Aorta (tissue), 5 donors: ENCODE data around the gene DPYSL3. TPM values are rescaled to one million over a fixed set of nuclear protein-coding genes. Genes with fewer than 3 reads are reported as not detected.
"Not testable (repeated sequence)": the region's sequence is repeated elsewhere in the genome, so short reads cannot be mapped to it uniquely, and the experiment has no call there.

Experiments
- ATAC-seq: fragments of 200-7000 bp; cut with Tn5 transposase; one replicate; pipeline ENCODE4 v1.9.1; 2022; ENCODE audit warnings: moderate library complexity; ENCODE audit not compliant: low FRiP score
- DNase-seq, 2 donors: peaks; one replicate each; pipeline ENCODE4 v3.0.0-alpha.2; 2020
- H3K27ac ChIP-seq, 2 donors: one replicate each; pipeline ENCODE4 v1.5.1; 2013; ENCODE audit warnings: low read length in 2 of 2, mild to moderate bottlenecking in 2 of 2, moderate library complexity in 2 of 2, control low read depth in 1 of 2, inconsistent platforms in 1 of 2, low read depth in 1 of 2
- H3K27me3 ChIP-seq, 2 donors: one replicate each; pipeline ENCODE4 v1.6.1; 2013; ENCODE audit warnings: control low read depth in 1 of 2, low read length in 1 of 2, mild to moderate bottlenecking in 1 of 2, moderate library complexity in 1 of 2; ENCODE audit not compliant: insufficient read depth in 2 of 2, control insufficient read depth in 1 of 2
- H3K36me3 ChIP-seq, 2 donors: one replicate each; pipeline ENCODE4 v1.6.1; 2013; ENCODE audit warnings: control low read depth in 1 of 2, low read length in 1 of 2, mild to moderate bottlenecking in 1 of 2; ENCODE audit not compliant: insufficient read depth in 2 of 2, control insufficient read depth in 1 of 2
- H3K4me1 ChIP-seq, 2 donors: one replicate each; pipeline ENCODE4 v1.6.1; 2013; ENCODE audit warnings: low read length in 2 of 2, control low read depth in 1 of 2, mild to moderate bottlenecking in 1 of 2, moderate library complexity in 1 of 2; ENCODE audit not compliant: insufficient read depth in 2 of 2, control insufficient read depth in 1 of 2
- H3K4me3 ChIP-seq, 2 donors: one replicate each; pipeline ENCODE4 v1.5.1; 2013; ENCODE audit warnings: low read length in 2 of 2, control low read depth in 1 of 2, mild to moderate bottlenecking in 1 of 2
- H3K9me3 ChIP-seq: one replicate; pipeline ENCODE4 v1.6.1; 2013; ENCODE audit warnings: mild to moderate bottlenecking, low read length; ENCODE audit not compliant: control insufficient read depth
- WGBS, 2 donors: extraction: QIAGEN DNeasy Blood & Tissue Kit; methylation state at CpG; one replicate each; pipeline ENCODE4 v1.1.7; 2013; 5-methylcytosine and 5-hydroxymethylcytosine counted together
- intact Hi-C, 2 donors: fragments of 100-400 bp; cut with DNase I; formaldehyde crosslinking; loops; one replicate each; pipeline versions ENCODE4 v1.14.2 to v1.15.0; 2022
- long read RNA-seq, 2 donors: library from polyadenylated mRNA; unstranded; transcript quantifications; one replicate each; pipeline ENCODE4 v2.0.0, GENCODE V29; 2020 to 2021
- polyA plus RNA-seq, 2 donors: library from polyadenylated mRNA; stranded (reverse); fragments of 200-250 nt; gene quantifications; one replicate each; pipeline ENCODE4 v1.2.3, GENCODE V29; 2013
- total RNA-seq, 2 donors: library from RNA; stranded (reverse); fragmentation: NEBNext Ultra II Directional; extraction: Animal tissue kit (Norgen Biotek cat#: 25700); gene quantifications; one replicate each; pipeline ENCODE4 v1.2.1, GENCODE V29; 2021
- donor health status: healthy with polysubstance abuse.
- donor health status: Bipolar disorder and iron deficiency.
- donor health status: DM: no; HTN: no; CAD: no.
- donor health status: DM: no; HTN: no; CAD: no.
- donor health status: DM: yes; HTN: yes; CAD: no.

The DPYSL3 gene
- total RNA-seq (100 to 1,000 TPM; 288 to 344 TPM), polyA plus RNA-seq (100 to 1,000 TPM in 1 of 2 donors, 10 to 100 TPM in 1; 85.1 to 103 TPM)
- long read RNA-seq, donor 1, full-length matches to known transcripts, result 42 of 176 reads
- long read RNA-seq, donor 1, partial matches to known transcripts, result 47 of 176 reads
- long read RNA-seq, donor 1, other reads (novel, unspliced or antisense), result 87 of 176 reads
- long read RNA-seq, donor 2, full-length matches to known transcripts, result 9 of 253 reads
- long read RNA-seq, donor 2, partial matches to known transcripts, result 167 of 253 reads
- long read RNA-seq, donor 2, other reads (novel, unspliced or antisense), result 77 of 253 reads

GRCh38 chr5:147509710-147510651, at the start of gene DPYSL3:
DPYSL3 (minus strand) TSS chr5:147510068; CDS start chr5:147509858, 210 bp downstream.
- DNase-seq (peak; percentile 86 to 94), ATAC-seq (peak; percentile 94)
- no peaks in the 10 kb centered on the region for H3K27me3 ChIP-seq
- peaks cover 0 to 2% of the 10 kb centered on the region in 2 donors for H3K4me1 ChIP-seq
- 1 to 2% methylated on average over 54 to 66 of the region's 66 CpGs for WGBS, 2 donors
- H3K4me3 ChIP-seq, result peak within 1 kb of the TSS; percentile 60 to 70
- peak within 1 kb of the TSS in 1 of 2 donors; percentile 65 for H3K27ac ChIP-seq
- no peaks in the 10 kb centered on the region for H3K9me3 ChIP-seq
- H3K36me3 ChIP-seq, result no peaks in the 10 kb centered on the region
- intact Hi-C loops, result loop anchor here (2.0 to 10.0 kb wide), 4 partner anchors 37 to 55 kb away; no protein-coding TSS in a partner anchor

- DNase-seq (peak; percentile 74 to 86), ATAC-seq (peak; percentile 81)
- Histone ChIP-seq H3K4me1 (no peaks in the 10 kb centered on the region), H3K4me3 (no peak overlapping the region), H3K36me3 (no peaks in the 10 kb centered on the region), H3K27me3 (no peaks in the 10 kb centered on the region), H3K27ac (no peak overlapping the region), H3K9me3 (no peaks in the 10 kb centered on the region)
- 0 to 2% methylated on average over 2 of the region's 2 CpGs for WGBS, 2 donors
- intact Hi-C loops, result loop anchor here (1.0 to 5.0 kb wide), 4 partner anchors 104 to 327 kb away; no protein-coding TSS in a partner anchor
Measured at GRCh38 chr5:147558826-147559225, 49.0 kb upstream of the DPYSL3 start.

DNA sequence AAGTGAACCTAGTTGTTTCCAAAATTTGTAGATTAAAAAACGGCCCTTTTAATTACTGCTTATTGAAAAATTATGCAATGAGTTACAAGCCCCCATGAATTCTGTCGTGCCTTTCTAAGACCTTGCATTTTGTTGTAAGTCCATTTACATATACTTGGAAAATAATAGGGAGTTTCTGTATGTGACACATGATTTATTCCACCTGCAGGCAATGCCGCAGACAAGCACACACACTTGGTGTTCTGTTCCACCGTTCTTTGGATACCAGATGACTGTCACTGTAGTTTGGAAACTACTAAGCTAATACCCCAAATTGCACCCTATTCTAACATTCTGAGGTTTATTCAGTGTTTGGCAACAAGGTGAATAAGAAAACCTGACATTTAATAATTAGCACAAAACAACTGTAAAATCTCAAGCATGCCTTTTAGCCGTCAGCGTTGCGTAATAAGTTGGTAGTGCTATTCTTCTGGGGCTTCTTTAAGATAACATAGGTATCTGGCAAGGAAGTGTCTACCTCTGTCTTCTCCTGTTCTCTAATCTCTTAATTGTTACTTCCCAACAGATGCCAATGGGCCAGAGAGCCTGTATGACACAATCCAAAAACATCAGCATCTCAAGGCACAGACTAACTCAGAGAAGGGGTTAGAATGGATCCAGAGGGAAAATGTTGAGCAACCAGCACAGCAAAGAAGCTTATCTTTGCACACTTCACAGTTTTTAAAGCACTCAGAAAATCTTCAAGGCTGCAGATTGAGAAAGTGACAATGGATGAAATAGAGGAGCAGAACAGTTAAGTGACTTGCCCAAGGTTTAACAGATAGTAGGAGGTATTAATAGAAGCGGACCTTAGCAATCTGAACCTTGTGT, 48.2 kb upstream of the DPYSL3 start:
- Histone ChIP-seq H3K27ac (no peak overlapping the region), H3K36me3 (no peaks in the 10 kb centered on the region), H3K4me1 (no peaks in the 10 kb centered on the region), H3K27me3 (no peaks in the 10 kb centered on the region), H3K9me3 (no peaks in the 10 kb centered on the region), H3K4me3 (no peak overlapping the region)
- intact Hi-C loops, result loop anchor here (2.0 to 5.0 kb wide), 3 partner anchors 103 to 326 kb away; no protein-coding TSS in a partner anchor
- DNase-seq, result no peak
- ATAC-seq, result no peak
- WGBS, 2 donors, result 84 to 86% methylated on average over 8 of the region's 8 CpGs

DNA sequence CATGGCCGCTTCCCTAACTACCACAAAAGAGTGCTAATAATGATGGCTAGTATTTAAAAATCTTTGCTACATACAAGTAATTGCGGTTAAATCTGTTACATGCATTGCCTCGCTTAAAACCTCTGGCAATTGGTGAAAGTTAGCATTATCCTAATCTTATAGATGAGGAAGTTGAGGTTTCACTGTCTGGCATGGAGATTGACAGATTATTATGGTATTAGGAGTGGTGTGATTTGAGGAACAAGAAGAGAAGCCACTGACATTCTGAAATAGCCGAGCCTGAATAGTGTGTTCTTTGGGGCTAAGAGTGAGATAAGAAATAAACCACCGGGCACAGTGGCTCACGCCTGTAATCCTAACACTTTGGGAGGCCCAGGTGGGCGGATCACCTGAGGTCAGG, 45.3 kb upstream of the DPYSL3 start:
- no peaks in the 10 kb centered on the region for H3K27me3 ChIP-seq
- ATAC-seq (no peak), DNase-seq (no peak)
- 81 to 82% methylated on average over 7 of the region's 7 CpGs for WGBS, 2 donors
- H3K36me3 ChIP-seq, result no peaks in the 10 kb centered on the region
- no peak overlapping the region for H3K4me3 ChIP-seq
- peak overlapping the region; percentile 41 to 67 for H3K27ac ChIP-seq
- intact Hi-C loops, result loop anchor here (5.0 kb wide), 2 partner anchors 153 to 323 kb away; no protein-coding TSS in a partner anchor
- no peaks in the 10 kb centered on the region for H3K9me3 ChIP-seq
- H3K4me1 ChIP-seq, result peaks cover 0 to 7% of the 10 kb centered on the region in 2 donors

DNA sequence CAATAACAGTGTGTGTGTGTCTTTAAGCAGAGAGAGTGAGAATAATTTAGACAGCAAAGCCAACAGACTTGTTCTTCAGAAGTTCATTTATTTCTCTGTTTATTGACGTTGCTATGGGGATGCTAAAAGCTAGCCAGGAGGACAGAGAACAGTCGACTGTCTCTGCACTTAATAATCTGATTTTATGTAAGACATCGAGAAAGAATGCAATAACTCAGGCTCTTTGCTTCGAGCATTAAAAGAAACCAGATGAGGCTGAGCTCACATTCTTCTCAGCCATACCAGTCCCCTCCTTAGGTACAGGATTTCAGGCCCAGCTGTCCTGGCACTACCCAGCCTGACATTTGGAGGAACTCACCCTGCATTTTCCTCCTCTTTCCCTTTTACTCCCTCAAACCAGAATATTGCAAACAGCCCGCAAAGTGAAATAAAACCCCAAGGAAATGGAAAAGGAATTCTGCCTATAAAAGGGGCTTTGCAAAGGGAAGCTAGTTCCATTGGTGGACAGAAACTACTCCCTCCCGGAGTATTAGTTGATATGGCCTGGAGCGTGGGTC, 44.5 kb upstream of the DPYSL3 start:
- Histone ChIP-seq H3K27me3 (no peaks in the 10 kb centered on the region), H3K27ac (peak overlapping the region; percentile 67 to 86), H3K4me1 (peaks cover 0 to 7% of the 10 kb centered on the region in 2 donors), H3K36me3 (no peaks in the 10 kb centered on the region), H3K4me3 (peak overlapping the region in 1 of 2 donors; percentile 3), H3K9me3 (no peaks in the 10 kb centered on the region)
- no peak for DNase-seq
- WGBS, 2 donors, result 1 to 7% methylated on average over 7 of the region's 7 CpGs
- ATAC-seq, result peak; percentile 80
- intact Hi-C loops, result loop anchor here (1.0 to 5.0 kb wide), 2 partner anchors 18 to 42 kb away; partner anchors contain the start of gene DPYSL3 (in 1 of the 2)

DNA sequence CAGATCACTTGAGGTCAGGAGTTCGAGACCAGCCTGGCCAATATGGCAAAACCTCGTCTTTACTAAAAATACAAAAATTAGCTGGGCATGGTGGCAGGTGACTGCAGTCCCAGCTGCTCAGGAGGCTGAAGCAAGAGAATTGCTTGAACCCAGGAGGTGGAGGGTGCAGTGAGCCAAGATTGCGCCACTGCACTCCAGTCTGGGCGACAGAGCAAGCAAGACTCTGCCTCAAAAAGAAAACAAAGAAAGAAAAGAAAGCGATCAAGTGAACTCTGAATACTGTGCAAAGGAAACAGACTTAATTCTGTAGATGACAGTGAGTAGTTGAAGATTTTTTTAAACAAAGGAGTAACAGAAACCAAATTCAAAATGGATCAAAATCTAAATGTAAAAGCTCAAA, 43.9 kb upstream of the DPYSL3 start:
- H3K4me3 ChIP-seq, H3K27me3 ChIP-seq, H3K4me1 ChIP-seq, H3K9me3 ChIP-seq, H3K36me3 ChIP-seq: not testable (repeated sequence)
- peak in 1 of 2 donors; percentile 53 for DNase-seq
- H3K27ac ChIP-seq, result peak overlapping the region; percentile 61 to 67
- peak; percentile 25 for ATAC-seq
- intact Hi-C loops, result loop anchor here (1.0 to 5.0 kb wide), 2 partner anchors 18 to 42 kb away; partner anchors contain the start of gene DPYSL3 (in 1 of the 2)
- WGBS, 2 donors, result 15 to 20% methylated on average over 5 of the region's 5 CpGs

DNA sequence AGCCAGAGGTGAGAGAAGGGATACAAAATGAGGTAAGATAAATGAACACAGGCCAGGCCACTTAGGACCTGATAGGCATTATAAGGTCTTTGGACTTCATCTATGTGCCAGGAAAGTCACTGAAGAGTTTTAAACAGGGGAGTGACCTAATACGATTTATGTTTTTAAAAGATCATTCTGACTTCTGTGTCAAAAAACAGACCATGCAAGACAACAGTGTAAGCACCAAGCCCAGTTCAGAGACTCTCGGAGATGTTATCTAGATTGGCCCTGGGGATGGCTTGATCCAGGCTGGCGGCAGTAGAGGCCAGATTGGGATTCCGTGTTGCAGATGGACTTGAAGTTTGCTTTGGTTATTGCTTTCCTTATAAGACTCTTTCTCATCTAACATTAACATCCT, 43.0 kb upstream of the DPYSL3 start:
- DNase-seq (no peak), ATAC-seq (no peak)
- 64 to 72% methylated on average over 4 of the region's 4 CpGs for WGBS, 2 donors
- no peak overlapping the region for H3K27ac ChIP-seq
- H3K27me3 ChIP-seq, result no peaks in the 10 kb centered on the region
- no peaks in the 10 kb centered on the region for H3K36me3 ChIP-seq
- H3K4me1 ChIP-seq, result peaks cover 0 to 7% of the 10 kb centered on the region in 2 donors
- no peak overlapping the region for H3K4me3 ChIP-seq
- no peaks in the 10 kb centered on the region for H3K9me3 ChIP-seq
- intact Hi-C loops, result loop anchor here in 1 of 2 donors (5.0 kb wide), 1 partner anchor 41 kb away; the partner anchor contains the start of gene DPYSL3
